GM08714 (cell line): ENCODE measurements around the gene ECI1.
"Not testable (repeated sequence)": the region's sequence is repeated elsewhere in the genome, so short reads cannot be mapped to it uniquely, and the experiment has no call there.

Experiments
- H3K4me3 ChIP-seq: fragments of 200-500 bp; sonication (Bioruptor generic); 2 replicates; pipeline ENCODE4 v1.5.1; 2014; ENCODE audit warnings: mild to moderate bottlenecking, low read length, inconsistent platforms
- ZNF274 ChIP-seq: IDR thresholded peaks from 2 replicates; pipeline ENCODE4 v1.6.1; 2012; ENCODE audit warnings: mild to moderate bottlenecking, low read depth, low read length

ECI1 gene

DNA sequence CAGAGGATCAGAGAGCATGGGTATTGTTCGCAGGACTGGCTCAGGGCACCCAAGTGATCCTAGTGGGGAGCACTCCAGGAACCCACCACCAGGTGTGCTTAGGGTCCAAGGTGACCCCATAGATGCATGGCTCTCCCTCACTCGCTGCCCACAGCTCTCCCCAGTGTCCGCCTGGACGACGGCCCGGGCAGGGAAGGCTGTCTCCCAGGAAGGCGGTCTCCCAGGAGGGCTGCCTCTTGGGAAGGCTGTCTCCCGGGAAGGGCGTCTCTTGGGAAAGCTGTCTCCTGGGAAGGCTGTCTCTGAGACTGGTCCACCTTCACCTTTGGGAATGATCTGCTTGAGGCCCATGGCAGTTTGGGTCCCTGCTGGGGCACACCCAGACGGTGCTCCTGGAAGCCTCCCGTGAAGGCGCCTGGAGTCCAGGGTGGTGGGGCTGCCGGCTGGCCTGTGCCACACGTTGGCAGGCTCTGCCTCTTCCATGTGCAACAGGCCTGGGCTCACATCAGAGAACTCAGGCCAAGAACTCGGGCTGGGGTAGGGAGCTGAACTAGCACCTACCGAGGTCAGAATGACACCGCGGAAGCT lies 5.0 kb downstream of the ECI1 start:
- H3K4me3 ChIP-seq, result no peak overlapping the region
- TF ChIP-seq ZNF274, result no peak

DNA sequence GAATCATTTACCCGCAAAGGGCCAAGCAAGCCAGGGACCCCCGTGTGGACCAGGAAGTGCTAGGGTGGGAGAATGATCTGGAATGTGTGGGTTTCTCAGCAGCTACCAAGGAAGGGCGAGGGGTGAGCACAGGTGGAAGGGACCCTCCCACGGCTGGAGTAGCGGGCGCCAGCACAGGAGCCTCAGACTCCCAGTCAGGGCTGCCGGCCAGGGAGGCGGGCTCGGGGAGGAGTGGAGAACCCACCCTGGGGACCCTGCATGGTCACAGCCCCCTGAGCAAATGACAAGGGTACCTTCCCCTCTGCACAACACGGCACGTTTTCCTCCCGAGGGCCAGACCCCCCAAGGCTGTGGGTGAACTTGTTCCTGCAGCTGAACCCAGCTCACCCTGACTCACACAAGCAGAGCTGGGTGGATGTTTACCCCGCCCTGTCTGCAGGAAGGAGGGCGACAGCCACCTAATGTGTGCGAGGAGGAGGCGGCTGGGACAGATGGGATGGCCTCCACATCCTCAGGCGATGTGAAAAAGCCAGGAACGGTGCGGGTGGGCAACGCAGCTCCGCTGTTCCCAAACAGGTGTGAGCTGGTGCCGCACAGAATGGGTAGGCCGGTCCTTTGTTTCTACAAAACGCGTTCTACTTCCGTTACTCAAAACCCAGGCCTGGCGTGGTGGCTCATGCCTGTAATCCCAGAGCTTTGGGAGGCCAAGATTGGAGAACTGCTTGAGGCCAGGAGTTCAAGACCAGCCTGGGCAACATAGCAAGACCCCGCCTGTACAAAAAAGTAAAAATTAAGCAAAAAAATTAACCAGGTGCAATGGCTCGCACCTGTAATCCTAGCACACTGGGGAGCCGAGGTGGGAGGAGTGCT lies 6.2 kb downstream of the ECI1 start:
- no peak overlapping the region for H3K4me3 ChIP-seq
- TF ChIP-seq ZNF274, result no peak

DNA sequence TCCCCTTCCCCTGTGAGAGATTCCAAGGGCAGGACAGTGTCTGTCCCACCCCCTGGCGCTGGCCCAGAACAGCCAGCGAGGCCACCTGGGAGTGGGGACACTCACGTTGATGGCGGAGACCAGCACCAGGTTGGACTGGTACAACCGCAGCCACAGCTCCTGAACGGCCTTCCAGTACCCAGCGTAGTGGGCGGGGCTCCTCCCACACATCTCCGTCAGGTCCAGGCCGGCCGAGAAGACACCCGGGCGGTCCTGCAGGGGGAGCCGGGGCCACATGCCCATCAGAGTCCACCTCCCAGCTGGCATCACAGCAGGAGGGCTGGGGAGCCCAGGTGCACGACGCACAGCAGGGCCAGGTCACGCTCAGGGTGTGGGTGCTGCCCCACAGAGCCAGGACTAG lies 7.1 kb downstream of the ECI1 start:
- no peak overlapping the region for H3K4me3 ChIP-seq
- no peak for TF ChIP-seq ZNF274

DNA sequence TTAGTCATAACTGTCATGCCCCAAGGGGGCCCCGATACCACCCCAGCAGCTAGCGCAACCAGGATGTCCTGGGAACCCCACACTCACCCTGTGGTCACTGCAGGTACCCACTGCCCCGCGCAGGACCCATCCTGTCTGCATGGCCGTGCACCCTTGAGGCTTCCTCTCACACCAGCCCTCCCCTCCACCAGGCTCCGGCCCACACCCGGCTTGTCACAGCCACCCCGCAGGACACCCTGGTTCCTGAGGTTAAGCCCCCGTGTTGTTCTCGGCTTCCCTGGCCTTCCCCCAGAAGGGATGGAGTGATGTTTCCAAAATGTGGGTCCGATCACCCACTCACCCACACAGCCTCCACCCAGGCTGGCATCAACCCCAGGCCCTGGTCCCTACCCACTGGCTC lies 7.6 kb downstream of the ECI1 start:
- no peak overlapping the region for H3K4me3 ChIP-seq
- TF ChIP-seq ZNF274, result no peak

DNA sequence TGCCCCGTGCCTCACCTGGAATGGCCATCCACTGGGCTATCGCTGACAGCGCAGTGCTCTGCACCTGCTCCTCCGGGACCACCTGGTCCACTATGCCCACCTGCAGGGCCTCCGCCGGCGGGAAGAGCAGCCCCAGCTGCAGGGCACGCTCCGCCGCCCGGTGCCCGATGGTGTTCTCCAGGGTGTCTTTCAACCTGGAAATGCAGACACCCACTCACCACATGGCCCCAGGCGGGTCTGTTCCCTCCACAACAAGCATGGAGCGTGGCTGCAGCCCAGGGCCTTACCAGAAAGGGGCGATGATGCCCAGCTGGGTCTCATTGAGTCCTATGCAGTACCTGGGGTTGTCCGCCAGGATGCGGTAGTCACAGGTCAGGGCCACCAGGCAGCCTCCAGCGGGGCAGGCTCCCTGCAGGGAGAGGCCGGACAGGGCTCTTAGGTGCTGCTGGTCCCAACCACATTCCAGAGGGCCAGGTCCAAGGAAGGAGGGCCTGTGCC lies 8.3 kb downstream of the ECI1 start:
- no peak overlapping the region for H3K4me3 ChIP-seq
- no peak for TF ChIP-seq ZNF274

DNA sequence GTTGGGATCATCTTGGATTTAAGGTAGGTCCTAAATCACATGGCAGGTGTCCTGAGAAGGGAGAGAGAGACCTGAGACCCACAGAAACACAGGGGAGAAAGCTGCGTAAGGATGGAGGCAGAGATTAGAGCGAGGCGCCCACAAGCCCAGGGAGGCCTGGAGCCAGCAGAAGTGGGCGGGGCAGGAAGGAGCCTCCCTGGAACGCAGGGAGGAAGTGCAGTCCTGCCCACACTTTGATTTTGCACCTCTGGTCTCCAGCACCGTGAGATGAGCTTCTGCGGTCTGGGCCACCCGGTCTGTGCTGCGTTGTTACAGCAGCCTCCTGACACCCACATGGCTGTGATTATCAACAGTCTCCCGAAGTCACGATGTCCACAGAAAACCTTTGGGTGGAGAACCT lies 8.8 kb downstream of the ECI1 start:
- H3K4me3 ChIP-seq, result no peak overlapping the region
- TF ChIP-seq ZNF274, result no peak

DNA sequence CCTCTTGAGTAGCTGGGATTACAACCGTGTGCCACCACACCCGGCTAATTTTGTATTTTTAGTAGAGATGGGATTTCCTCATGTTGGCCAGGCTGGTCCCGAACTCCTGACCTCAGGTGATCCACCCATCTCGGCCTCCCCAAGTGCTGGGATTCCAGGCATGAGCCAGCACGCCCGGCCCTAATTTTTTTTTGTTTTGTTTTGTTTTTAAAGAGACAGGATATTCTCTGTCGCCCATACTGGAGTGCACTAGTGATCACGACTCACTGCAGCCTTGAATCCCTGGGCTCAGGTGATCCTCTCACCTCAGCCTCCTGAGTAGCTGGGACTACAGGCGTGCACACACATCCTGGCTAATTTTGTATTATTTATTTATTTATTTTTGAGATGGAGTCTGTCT lies 11.1 kb downstream of the ECI1 start:
- not testable (repeated sequence) for H3K4me3 ChIP-seq

DNA sequence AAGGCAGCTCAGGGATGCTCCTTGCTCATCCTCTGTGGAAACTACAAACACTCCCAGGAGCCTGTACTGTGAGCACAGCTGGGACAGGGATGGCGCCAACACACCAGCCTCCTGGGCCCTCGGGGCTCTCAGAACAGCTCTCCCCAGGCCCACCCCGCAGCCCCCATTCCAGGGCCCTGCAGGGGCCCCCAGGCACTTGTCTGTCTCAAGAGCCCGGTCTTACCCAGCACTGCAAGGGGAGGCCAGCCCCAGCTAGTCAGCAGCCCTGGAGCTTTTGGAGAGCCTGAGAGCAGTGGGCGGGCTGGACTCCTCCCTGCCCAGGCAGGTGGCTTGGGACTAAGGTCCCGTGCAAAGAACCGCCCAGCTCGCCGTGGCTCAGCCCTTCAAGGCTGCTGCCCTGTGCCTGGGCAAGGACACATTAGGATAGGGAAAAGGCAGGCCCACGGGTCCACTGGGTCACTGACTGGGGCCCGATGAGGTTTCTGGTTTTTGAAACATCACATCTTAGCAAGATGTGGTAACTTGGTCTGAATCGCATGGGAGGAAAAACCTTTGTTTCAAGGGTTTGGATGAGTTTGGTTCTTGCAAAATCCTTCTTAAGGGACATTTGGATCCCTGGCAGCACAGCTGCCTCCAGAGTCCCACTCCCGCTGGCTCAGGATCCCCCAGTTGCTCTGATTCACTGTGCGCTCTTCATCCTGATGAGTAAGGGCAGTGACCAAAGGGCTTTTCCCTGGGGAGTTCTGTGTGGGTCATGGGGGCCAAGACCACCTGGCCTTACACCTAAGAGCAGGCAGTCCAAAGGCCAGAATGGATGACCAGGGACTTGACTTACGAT lies 12.3 kb downstream of the ECI1 start:
- no peak overlapping the region for H3K4me3 ChIP-seq
- TF ChIP-seq ZNF274, result no peak

DNA sequence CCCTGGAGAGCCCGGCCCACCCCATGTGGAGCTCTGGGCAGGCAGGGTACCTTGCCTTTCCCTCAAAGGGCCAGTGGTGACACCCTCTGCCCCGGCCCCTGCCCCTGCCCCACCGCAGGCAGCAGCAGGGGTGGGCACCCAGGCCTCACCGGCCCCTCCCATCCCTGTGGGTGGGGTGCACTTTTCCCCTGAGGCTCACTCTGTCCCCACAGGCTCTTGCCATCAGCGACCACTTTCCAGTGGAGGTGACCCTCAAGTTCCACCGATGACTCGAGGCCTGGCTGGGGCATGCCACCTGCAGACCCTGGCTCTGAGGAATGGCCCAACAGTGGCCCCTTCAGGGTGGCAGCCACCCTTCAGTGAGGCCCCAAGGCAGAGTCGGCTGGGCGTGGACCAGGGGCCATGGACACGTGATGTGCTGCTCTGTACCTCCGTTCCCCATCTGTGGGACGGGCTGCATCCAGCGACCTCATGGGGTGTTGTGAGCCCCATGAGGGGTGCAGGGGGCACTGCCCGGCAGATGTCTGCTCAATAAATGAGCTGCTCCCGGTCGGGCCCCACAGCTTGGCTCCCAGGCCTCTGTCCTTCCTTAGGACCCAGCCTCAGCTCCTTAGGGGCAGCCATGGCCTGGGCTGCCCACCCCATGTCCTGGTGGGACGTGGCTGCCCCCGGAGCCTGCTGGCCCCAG lies 13.1 kb downstream of the ECI1 start:
- no peak for TF ChIP-seq ZNF274
- no peak overlapping the region for H3K4me3 ChIP-seq

DNA sequence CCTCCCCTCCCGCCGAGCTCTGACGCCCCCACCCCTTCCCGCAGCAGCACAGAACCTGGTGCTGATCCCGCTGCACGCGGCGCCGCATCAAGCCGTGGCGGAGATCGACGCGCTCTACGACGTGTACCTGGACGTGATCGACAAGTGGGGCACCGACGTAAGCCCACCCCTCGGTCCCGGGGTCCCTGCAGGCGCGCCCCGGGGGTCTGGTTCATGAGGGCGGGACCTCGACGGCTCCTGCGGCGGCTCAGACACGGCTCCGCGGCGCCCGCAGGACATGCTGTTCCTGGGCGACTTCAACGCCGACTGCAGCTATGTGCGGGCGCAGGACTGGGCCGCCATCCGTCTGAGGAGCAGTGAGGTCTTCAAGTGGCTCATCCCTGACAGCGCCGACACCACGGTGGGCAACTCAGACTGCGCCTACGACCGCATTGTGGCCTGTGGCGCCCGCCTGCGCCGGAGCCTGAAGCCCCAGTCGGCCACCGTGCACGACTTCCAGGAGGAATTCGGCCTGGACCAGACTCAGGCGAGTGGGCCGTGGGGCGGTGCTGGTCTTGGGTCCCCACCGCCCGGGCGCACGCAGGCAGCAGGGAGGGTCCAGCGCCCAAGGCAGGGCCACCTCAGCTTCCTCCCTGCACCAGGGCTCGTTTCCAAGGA lies 13.8 kb downstream of the ECI1 start:
- no peak for TF ChIP-seq ZNF274
- no peak overlapping the region for H3K4me3 ChIP-seq

DNA sequence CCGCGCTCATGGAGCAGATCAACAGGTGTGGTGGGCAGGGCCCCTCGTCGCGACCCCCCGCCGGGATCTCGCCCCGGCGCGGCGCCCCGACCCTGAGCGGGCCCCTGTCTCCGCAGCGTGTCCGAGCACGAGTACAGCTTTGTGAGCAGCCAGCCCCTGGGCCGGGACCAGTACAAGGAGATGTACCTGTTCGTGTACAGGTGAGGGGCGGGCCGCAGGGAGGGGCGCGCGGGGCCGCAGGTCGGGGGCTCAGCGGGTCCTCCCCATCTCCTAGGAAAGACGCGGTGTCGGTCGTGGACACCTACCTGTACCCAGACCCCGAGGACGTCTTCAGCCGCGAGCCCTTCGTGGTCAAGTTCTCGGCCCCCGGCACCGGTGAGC lies 14.3 kb downstream of the ECI1 start:
- H3K4me3 ChIP-seq, result no peak overlapping the region
- no peak for TF ChIP-seq ZNF274

DNA sequence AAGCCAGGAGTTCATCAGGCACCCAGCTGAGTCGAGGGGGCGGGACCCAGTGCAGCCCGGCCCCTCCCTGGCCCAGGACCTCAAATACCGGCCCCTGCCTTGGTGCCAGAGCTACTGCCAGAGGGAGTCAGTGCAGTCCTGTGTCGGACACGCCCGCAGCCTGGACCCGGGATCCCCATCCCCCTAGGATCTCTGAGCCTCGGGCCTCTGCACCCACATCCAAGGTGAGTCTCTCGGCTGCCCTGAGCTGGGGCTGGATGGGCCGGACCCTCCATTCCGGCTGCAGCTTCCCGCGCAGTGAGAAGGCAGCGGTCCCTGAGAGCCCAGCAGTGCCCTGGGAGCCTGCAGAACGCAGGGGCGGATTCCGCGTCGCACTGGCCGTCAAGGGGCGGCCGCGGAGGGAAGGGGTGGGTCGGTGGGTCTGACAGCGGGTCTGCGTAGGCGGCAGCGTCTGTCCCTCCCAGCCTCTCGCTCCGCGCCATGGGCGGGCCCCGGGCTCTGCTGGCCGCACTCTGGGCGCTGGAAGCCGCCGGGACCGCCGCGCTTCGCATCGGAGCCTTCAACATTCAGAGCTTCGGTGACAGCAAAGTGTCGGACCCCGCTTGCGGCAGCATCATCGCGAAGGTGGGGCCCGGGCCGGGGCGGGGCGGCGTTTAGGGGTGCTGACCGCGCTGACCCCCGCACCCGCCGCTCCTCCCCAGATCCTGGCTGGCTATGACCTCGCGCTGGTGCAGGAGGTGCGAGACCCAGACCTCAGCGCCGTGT lies 14.9 kb downstream of the ECI1 start, which contains the start of gene DNASE1L2:
Gene DNASE1L2 (plus strand): TSS at position 108 of the 765 bp plus-strand sequence. CDS start 373 bp downstream, at position 481.
- TF ChIP-seq ZNF274, result no peak
- H3K4me3 ChIP-seq, result no peak within 1 kb of the TSS
